H9 (cell line): ENCODE data around the gene TMEM129. TPM values are rescaled to one million over a fixed set of nuclear protein-coding genes. Genes with fewer than 3 reads are reported as not detected.

ENCODE experiments used
- DNase-seq: peaks from one replicate; pipeline ENCODE4 v3.0.0-alpha.2; 2017
- H2AFZ ChIP-seq: one replicate; pipeline ENCODE4 v1.6.1; 2013; ENCODE audit warnings: mild to moderate bottlenecking, low read length, control low read depth, moderate library complexity
- H2AK5ac ChIP-seq: 2 replicates; pipeline ENCODE4 v1.6.1; 2013; ENCODE audit warnings: low read length, control low read depth, mixed read lengths; ENCODE audit not compliant: insufficient read length
- H2BK120ac ChIP-seq: one replicate; pipeline ENCODE4 v1.6.1; 2013; ENCODE audit warnings: low read depth, mild to moderate bottlenecking, low read length, control low read depth, inconsistent platforms; ENCODE audit not compliant: poor library complexity, severe bottlenecking
- H2BK12ac ChIP-seq: 2 replicates; pipeline ENCODE4 v1.6.1; 2013; ENCODE audit warnings: low read length, control low read depth, mixed read lengths, low read depth; ENCODE audit not compliant: insufficient read length
- H2BK15ac ChIP-seq: 2 replicates; pipeline ENCODE4 v1.6.1; 2013; ENCODE audit warnings: low read depth, low read length, control low read depth
- H2BK20ac ChIP-seq: one replicate; pipeline ENCODE4 v1.6.1; 2013; ENCODE audit warnings: low read depth, mild to moderate bottlenecking, low read length, control low read depth, inconsistent platforms; ENCODE audit not compliant: poor library complexity, severe bottlenecking
- H2BK5ac ChIP-seq: 2 replicates; pipeline ENCODE4 v1.6.1; 2013; ENCODE audit warnings: low read length, control low read depth, mixed read lengths; ENCODE audit not compliant: insufficient read length
- H3K14ac ChIP-seq: 2 replicates; pipeline ENCODE4 v1.6.1; 2013; ENCODE audit warnings: low read length, control low read depth; ENCODE audit not compliant: insufficient read depth
- H3K18ac ChIP-seq: 2 replicates; pipeline ENCODE4 v1.6.1; 2013; ENCODE audit warnings: low read depth, mild to moderate bottlenecking, mixed read lengths, low read length, control low read depth; ENCODE audit not compliant: insufficient read length
- H3K23ac ChIP-seq: 2 replicates; pipeline ENCODE4 v1.6.1; 2013; ENCODE audit warnings: low read length, control low read depth, mixed read lengths, low read depth; ENCODE audit not compliant: insufficient read length
- H3K23me2 ChIP-seq: 2 replicates; pipeline ENCODE4 v1.6.1; 2013; ENCODE audit warnings: low read depth, mild to moderate bottlenecking, mixed read lengths, low read length, control low read depth; ENCODE audit not compliant: insufficient read length, poor library complexity, severe bottlenecking
- H3K27ac ChIP-seq: 2 replicates; pipeline ENCODE4 v1.5.1; 2013; ENCODE audit warnings: low read length, control low read depth, mixed read lengths, low read depth; ENCODE audit not compliant: insufficient read length
- H3K27me3 ChIP-seq: 2 replicates; pipeline ENCODE4 v1.6.1; 2013; ENCODE audit warnings: low read length, control low read depth, inconsistent platforms; ENCODE audit not compliant: insufficient read depth
- H3K4ac ChIP-seq: 2 replicates; pipeline ENCODE4 v1.6.1; 2013; ENCODE audit warnings: low read depth, mild to moderate bottlenecking, control low read depth, inconsistent platforms, low read length, moderate library complexity
- H3K4me1 ChIP-seq: 2 replicates; pipeline ENCODE4 v1.6.1; 2013; ENCODE audit warnings: low read length, control low read depth, inconsistent platforms; ENCODE audit not compliant: insufficient read depth
- H3K4me2 ChIP-seq: 2 replicates; pipeline ENCODE4 v1.6.1; 2013; ENCODE audit warnings: low read length, control low read depth, mixed read lengths; ENCODE audit not compliant: insufficient read length, insufficient read depth
- H3K56ac ChIP-seq: 2 replicates; pipeline ENCODE4 v1.6.1; 2013; ENCODE audit warnings: low read depth, mild to moderate bottlenecking, mixed read lengths, low read length, control low read depth; ENCODE audit not compliant: insufficient read length
- H3K79me1 ChIP-seq: 2 replicates; pipeline ENCODE4 v1.6.1; 2013; ENCODE audit warnings: low read depth, mild to moderate bottlenecking, moderate library complexity, low read length, control low read depth, inconsistent platforms; ENCODE audit not compliant: insufficient read depth, poor library complexity, severe bottlenecking
- H3K79me2 ChIP-seq: 2 replicates; pipeline ENCODE4 v1.6.1; 2013; ENCODE audit warnings: low read length, control low read depth, inconsistent platforms; ENCODE audit not compliant: insufficient read depth
- H3K9ac ChIP-seq: 2 replicates; pipeline ENCODE4 v1.6.1; 2013; ENCODE audit warnings: low read length, control low read depth, mixed read lengths; ENCODE audit not compliant: insufficient read length; ENCODE audit errors: extremely low read depth
- H3K9me3 ChIP-seq: one replicate; pipeline ENCODE4 v1.6.1; 2013; ENCODE audit warnings: low read depth, low read length, inconsistent platforms; ENCODE audit not compliant: control insufficient read depth
- H3T11ph ChIP-seq: one replicate; pipeline ENCODE4 v1.6.1; 2013; ENCODE audit warnings: mild to moderate bottlenecking, low read length, control low read depth, inconsistent platforms
- H4K20me1 ChIP-seq: one replicate; pipeline ENCODE4 v1.6.1; 2013; ENCODE audit not compliant: control insufficient read depth, insufficient read length, insufficient read depth
- H4K5ac ChIP-seq: 2 replicates; pipeline ENCODE4 v1.6.1; 2013; ENCODE audit warnings: low read depth, mild to moderate bottlenecking, mixed read lengths, low read length, control low read depth; ENCODE audit not compliant: insufficient read length
- H4K8ac ChIP-seq: replicated peaks from 2 replicates; pipeline ENCODE4 v1.6.1; 2013; ENCODE audit warnings: low read length, control low read depth, mixed read lengths, low read depth; ENCODE audit not compliant: insufficient read length
- H4K91ac ChIP-seq: 2 replicates; pipeline ENCODE4 v1.6.1; 2013; ENCODE audit warnings: low read depth, mild to moderate bottlenecking, moderate library complexity, mixed read lengths, low read length, control low read depth; ENCODE audit not compliant: insufficient read length
- H3K27ac Mint-ChIP-seq, 3 experiments: 2 replicates in 2 of 3; 3 replicates in 1 of 3; pipeline ENCODE4 v1.8.0; 2020 to 2021; ENCODE audit warnings: mixed read lengths in 3 of 3, mild to moderate bottlenecking in 1 of 3, moderate library complexity in 1 of 3
- H3K27me3 Mint-ChIP-seq: 2 replicates; pipeline ENCODE4 v1.8.0; 2021; ENCODE audit warnings: low read depth, mild to moderate bottlenecking, moderate library complexity, mixed read lengths
- H3K36me3 Mint-ChIP-seq, 3 experiments: 2 replicates in 2 of 3; 3 replicates in 1 of 3; pipeline ENCODE4 v1.8.0; 2020 to 2021; ENCODE audit warnings: low read depth in 3 of 3, mixed read lengths in 3 of 3; ENCODE audit not compliant: insufficient read depth in 1 of 3
- H3K4me1 Mint-ChIP-seq, 2 experiments: 2 replicates each; pipeline ENCODE4 v1.8.0; 2020; ENCODE audit warnings: mixed read lengths in 2 of 2
- H3K4me3 Mint-ChIP-seq, 2 experiments: 2 replicates in 1 of 2; 3 replicates in 1 of 2; pipeline ENCODE4 v1.8.0; 2020 to 2021; ENCODE audit warnings: mild to moderate bottlenecking in 2 of 2, mixed read lengths in 2 of 2, moderate library complexity in 1 of 2
- H3K9me3 Mint-ChIP-seq, 2 experiments: 2 replicates in 1 of 2; 3 replicates in 1 of 2; pipeline ENCODE4 v1.8.0; 2020; ENCODE audit warnings: mild to moderate bottlenecking in 2 of 2, mixed read lengths in 2 of 2, moderate library complexity in 1 of 2
- WGBS: extraction: QIAGEN DNeasy Blood & Tissue Kit; methylation state at CpG from one replicate; pipeline ENCODE4 v1.1.7; 2013; ENCODE audit warnings: missing lambda C conversion rate, low lambda C conversion rate, mixed read lengths; ENCODE audit not compliant: insufficient read length; ENCODE audit errors: extremely low coverage; 5-methylcytosine and 5-hydroxymethylcytosine counted together
- total RNA-seq: library from RNA; stranded (reverse); gene quantifications from 2 replicates; pipeline ENCODE4 v1.2.1, GENCODE V29; 2021
- TF ChIP-seq, protein P1 (sequence below): fragments of 200-600 bp; sonication (generic); conservative IDR thresholded peaks from 3 replicates; pipeline ENCODE4 v1.8.0; 2021; ENCODE audit warnings: antibody characterized with exemption, mild to moderate bottlenecking

The TMEM129 gene
- total RNA-seq, 1 experiment from 2014 or later = 27.3 TPM

DNA sequence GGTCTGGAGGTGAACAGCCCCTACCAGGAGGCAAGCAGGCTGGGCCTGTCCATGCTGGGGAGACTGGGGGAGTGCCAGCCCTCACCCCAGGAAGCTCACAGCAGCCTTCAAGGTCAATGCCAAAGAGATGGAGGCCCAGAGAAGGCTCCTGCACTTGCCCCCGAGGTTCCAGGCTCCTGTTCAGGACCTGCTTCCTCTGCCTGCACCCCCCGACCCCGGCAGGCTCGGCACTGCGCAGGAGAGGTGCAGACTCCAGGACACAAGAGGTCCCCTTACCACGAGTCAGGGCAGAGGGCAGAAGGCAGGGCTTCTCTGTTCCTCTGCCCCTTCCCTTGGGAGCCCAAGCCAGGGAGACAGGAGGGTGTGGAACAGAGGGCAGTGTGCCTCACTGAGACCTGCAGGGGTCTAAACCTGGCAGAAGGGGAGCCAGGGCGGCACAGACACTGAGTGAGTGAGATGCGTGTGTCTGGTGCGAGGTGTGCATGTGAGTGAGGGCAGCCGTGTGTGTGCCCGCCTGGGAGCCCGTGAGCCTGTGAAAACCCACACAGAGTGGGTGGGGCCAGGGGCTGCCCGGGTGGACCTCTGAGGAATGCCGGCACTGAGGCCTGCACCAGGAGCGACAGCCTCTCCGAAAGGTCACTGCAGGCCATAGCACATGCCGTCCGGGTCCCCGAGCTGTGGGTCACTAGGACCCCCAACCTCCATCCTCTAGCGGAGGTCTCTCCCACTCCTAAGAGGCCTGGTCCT lies 41.3 kb upstream of the TMEM129 start:
- no peak overlapping the region for H3K14ac ChIP-seq
- H2BK5ac ChIP-seq = no peak overlapping the region
- H2BK15ac ChIP-seq = no peak overlapping the region
- no peak overlapping the region for H4K91ac ChIP-seq
- H3K56ac ChIP-seq = no peak overlapping the region
- no peaks in the 10 kb centered on the region for H3K23me2 ChIP-seq
- no peak overlapping the region for H4K8ac ChIP-seq
- H3K27ac ChIP-seq = no peak overlapping the region
- no peak for DNase-seq
- no peak overlapping the region for H2AK5ac ChIP-seq
- H3K18ac ChIP-seq = no peak overlapping the region
- Mint-ChIP-seq H3K27ac (peak overlapping the region in 1 of 3 experiments; percentile 63; a peak in 1 of 7 replicates), H3K4me1 (peaks cover 14 to 28% of the 10 kb centered on the region in 2 experiments), H3K36me3 (no peaks in the 10 kb centered on the region), H3K9me3 (no peaks in the 10 kb centered on the region), H3K27me3 (peaks cover 8% of the 10 kb centered on the region), H3K4me3 (no peak overlapping the region)
- no peaks in the 10 kb centered on the region for H4K20me1 ChIP-seq
- TF ChIP-seq, protein P1, sequence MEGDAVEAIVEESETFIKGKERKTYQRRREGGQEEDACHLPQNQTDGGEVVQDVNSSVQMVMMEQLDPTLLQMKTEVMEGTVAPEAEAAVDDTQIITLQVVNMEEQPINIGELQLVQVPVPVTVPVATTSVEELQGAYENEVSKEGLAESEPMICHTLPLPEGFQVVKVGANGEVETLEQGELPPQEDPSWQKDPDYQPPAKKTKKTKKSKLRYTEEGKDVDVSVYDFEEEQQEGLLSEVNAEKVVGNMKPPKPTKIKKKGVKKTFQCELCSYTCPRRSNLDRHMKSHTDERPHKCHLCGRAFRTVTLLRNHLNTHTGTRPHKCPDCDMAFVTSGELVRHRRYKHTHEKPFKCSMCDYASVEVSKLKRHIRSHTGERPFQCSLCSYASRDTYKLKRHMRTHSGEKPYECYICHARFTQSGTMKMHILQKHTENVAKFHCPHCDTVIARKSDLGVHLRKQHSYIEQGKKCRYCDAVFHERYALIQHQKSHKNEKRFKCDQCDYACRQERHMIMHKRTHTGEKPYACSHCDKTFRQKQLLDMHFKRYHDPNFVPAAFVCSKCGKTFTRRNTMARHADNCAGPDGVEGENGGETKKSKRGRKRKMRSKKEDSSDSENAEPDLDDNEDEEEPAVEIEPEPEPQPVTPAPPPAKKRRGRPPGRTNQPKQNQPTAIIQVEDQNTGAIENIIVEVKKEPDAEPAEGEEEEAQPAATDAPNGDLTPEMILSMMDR = no peak
- no CpG with 5 or more reads among the region's 20 CpGs for WGBS
- H3K4ac ChIP-seq = no peak overlapping the region
- H2BK20ac ChIP-seq = no peak overlapping the region
- H3K27me3 ChIP-seq = no peaks in the 10 kb centered on the region
- H2BK120ac ChIP-seq = no peak overlapping the region
- no peak overlapping the region for H3T11ph ChIP-seq
- no peaks in the 10 kb centered on the region for H3K79me2 ChIP-seq
- H2BK12ac ChIP-seq = no peak overlapping the region
- no peaks in the 10 kb centered on the region; the same call in 1 of the 2 replicates for H3K4me1 ChIP-seq
- no peak overlapping the region for H4K5ac ChIP-seq
- H3K9me3 ChIP-seq = no peaks in the 10 kb centered on the region
- H3K9ac ChIP-seq = no peak overlapping the region
- no peak overlapping the region for H3K23ac ChIP-seq
- H3K79me1 ChIP-seq = no peaks in the 10 kb centered on the region
- H3K4me2 ChIP-seq = no peak overlapping the region
- no peak overlapping the region for H2AFZ ChIP-seq
